Thyroid gland (tissue), 4 donors: ENCODE results near the gene HOXC11.

Source experiments
- POLR2A ChIP-seq, 2 donors: fragments of 450-650 bp; IDR thresholded peaks; one replicate each; pipeline ENCODE4 v1.6.1; 2017; ENCODE audit warnings: antibody characterized with exemption in 2 of 2, mild to moderate bottlenecking in 2 of 2, moderate library complexity in 1 of 2
- TF ChIP-seq, protein P1 (sequence below), 6 experiments: fragments of 200-600 bp in 3 of 6; fragments of 450-650 bp in 3 of 6; sonication (generic) in 3 of 6; IDR thresholded peaks; one replicate each; pipeline ENCODE4 v1.5.1; 2016 to 2019; ENCODE audit warnings: antibody characterized with exemption in 6 of 6, mild to moderate bottlenecking in 2 of 6, inconsistent platforms in 1 of 6, moderate library complexity in 1 of 6

DNA sequence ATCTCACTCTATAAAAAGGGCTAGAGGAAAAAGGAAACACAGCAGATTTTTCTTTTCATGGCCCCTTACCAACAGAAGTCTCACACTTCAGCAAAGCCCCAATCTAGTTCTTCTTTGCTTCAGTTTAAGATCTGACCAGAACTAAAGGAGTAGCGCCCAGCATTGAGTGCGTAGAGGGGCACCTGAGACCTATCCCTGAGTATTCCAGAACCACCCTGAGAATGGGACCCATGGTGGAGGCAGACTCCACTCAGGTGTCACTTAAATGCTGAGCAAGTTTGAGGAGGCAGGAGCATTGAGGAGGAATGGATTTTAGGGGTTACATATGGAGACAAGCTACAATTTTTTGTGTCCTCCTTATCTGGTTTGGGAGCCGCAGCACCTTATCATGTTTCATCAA is 1.8 kb upstream of the HOXC11 start:
- no peak for TF ChIP-seq POLR2A (IDR thresholded peaks at IDR 0.05)
- TF ChIP-seq, protein P1, sequence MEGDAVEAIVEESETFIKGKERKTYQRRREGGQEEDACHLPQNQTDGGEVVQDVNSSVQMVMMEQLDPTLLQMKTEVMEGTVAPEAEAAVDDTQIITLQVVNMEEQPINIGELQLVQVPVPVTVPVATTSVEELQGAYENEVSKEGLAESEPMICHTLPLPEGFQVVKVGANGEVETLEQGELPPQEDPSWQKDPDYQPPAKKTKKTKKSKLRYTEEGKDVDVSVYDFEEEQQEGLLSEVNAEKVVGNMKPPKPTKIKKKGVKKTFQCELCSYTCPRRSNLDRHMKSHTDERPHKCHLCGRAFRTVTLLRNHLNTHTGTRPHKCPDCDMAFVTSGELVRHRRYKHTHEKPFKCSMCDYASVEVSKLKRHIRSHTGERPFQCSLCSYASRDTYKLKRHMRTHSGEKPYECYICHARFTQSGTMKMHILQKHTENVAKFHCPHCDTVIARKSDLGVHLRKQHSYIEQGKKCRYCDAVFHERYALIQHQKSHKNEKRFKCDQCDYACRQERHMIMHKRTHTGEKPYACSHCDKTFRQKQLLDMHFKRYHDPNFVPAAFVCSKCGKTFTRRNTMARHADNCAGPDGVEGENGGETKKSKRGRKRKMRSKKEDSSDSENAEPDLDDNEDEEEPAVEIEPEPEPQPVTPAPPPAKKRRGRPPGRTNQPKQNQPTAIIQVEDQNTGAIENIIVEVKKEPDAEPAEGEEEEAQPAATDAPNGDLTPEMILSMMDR (IDR thresholded peaks at IDR 0.05): no peak
